Stimulated activated CD4-positive, alpha-beta T cell treated with anti-CD3 and anti-CD28 coated beads, Interleukin-15, amount 100 ng/mL, for 48 hours (primary cell): ENCODE measurements around the gene ADAMTS9.

Experiments used
- DNase-seq, 2 donors: peaks; one replicate each; pipeline ENCODE4 v3.0.0-alpha.2; 2020; ENCODE audit warnings: low read depth in 2 of 2

Gene ADAMTS9, protein sequence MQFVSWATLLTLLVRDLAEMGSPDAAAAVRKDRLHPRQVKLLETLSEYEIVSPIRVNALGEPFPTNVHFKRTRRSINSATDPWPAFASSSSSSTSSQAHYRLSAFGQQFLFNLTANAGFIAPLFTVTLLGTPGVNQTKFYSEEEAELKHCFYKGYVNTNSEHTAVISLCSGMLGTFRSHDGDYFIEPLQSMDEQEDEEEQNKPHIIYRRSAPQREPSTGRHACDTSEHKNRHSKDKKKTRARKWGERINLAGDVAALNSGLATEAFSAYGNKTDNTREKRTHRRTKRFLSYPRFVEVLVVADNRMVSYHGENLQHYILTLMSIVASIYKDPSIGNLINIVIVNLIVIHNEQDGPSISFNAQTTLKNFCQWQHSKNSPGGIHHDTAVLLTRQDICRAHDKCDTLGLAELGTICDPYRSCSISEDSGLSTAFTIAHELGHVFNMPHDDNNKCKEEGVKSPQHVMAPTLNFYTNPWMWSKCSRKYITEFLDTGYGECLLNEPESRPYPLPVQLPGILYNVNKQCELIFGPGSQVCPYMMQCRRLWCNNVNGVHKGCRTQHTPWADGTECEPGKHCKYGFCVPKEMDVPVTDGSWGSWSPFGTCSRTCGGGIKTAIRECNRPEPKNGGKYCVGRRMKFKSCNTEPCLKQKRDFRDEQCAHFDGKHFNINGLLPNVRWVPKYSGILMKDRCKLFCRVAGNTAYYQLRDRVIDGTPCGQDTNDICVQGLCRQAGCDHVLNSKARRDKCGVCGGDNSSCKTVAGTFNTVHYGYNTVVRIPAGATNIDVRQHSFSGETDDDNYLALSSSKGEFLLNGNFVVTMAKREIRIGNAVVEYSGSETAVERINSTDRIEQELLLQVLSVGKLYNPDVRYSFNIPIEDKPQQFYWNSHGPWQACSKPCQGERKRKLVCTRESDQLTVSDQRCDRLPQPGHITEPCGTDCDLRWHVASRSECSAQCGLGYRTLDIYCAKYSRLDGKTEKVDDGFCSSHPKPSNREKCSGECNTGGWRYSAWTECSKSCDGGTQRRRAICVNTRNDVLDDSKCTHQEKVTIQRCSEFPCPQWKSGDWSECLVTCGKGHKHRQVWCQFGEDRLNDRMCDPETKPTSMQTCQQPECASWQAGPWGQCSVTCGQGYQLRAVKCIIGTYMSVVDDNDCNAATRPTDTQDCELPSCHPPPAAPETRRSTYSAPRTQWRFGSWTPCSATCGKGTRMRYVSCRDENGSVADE (N-terminal part only)

DNA sequence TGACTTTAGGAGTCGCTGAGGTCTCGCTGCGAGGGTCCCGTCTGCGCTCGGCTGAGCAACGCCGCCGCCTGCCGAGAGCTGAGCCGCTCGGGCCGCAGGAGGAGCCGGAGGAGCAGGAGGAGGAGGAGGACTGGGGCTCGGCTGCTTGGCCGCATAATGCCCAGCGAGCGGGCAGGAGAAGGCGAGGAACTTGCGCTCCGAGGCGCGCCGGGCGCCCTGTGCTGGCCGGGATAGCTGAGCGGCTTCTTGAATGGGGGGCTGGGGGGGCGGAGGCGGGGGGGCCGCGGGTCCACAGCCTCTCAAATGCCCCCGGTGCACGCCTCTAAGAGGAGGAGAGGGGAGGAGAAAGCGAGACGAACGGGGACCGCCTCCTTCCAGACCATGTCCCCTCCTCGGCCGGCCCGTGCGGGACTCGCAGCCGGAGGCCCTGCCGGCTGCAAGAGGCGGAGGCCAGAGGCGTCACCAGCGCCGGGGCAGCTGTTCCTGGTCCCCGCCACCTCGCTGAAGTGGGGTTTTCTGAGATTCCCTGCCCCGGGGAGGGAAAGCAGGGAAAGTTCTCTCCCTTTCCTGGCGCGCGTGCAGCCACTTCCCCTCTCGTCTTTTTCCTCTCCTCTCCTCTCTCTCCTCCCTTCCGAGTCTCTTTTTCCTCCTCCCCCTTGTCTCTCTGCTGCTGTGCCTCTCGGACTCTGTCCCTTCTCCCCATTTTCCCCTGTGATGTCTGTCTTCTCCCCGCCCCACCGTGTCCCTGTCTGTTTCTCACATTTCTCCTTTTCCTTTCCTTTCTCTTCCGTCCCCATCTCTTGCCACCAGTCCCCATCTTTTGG lies at the start of gene ADAMTS9:
TSS of gene ADAMTS9 (minus strand) at position 220 of the 824 bp plus-strand sequence. CDS start 343 bp downstream, outside the sequence.
- no peak for DNase-seq

DNA sequence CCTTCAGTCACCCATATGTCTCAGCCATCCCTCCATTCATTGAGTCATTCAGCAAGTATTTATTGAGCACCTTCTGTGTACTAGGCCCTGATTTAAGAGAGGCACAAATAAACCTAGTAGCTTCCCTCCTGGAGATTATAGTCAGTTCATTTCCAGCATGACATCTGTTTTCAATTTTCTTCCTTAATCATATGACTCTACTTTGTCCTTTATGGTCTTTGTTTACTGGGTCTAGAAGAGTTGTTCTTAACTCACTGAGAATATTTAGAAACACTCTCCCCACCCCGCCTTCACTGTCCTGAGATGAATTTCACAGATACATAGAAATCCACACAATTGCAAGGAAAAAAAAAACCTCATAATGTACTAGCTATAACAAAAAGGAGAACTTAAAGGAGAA lies 44.8 kb upstream of the ADAMTS9 start:
- DNase-seq, result no peak

DNA sequence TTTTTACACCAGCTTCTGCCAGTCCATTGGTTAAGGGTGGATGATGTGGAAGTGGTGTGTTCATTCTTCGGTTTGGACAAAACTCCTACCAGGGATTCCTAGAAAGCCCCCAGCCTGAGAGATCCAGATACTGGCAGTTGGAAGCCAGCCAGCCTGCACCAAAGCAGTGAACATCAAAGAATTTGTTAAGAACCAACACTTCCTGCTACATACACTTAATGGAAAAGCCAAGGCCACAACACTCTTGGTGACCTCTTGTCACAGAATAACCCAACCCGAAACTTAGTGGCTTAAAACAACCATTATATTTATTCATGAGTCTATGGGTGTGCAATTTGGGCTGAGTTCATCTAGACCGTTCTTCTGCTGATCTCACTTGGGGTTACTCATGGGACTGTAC lies 42.9 kb upstream of the ADAMTS9 start:
- no peak for DNase-seq

DNA sequence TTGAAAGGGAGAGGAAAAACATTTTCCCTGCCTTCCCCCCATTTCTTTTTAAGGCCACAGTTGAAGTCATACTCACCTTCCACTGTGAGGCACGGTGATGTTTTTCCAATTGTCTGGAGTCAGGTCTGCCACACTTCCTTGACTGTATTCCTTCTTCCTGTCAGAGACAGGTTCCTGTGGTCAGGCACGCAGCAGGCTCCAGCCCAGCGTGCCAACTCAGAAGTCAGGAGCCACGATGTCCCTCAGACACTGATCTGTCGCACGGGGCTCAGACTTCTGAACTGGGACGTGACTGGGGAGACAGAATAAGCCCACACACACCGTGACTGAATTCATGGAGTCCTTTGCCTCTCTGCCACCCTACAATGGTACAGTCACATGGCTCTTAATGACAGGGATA lies 41.2 kb upstream of the ADAMTS9 start:
- no peak for DNase-seq

DNA sequence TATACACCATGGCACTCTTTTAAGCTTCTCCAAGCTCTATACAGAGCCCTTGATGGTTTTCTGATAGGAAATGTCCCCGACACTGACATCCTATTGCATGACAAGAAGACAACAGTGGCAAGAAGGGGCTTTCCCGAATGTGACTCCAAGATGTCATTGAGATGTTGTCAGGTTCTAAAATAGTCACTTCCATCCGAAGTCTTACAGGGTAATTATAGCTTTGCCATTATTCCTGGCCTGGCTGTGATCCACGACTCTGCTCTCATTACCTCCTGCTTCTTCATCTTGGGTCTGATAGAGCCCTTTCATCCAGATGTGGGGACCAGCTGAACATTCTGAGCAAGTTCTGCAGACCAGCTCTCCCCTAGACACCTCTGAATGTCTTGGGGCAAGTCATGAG lies 40.6 kb upstream of the ADAMTS9 start:
- DNase-seq, result no peak

DNA sequence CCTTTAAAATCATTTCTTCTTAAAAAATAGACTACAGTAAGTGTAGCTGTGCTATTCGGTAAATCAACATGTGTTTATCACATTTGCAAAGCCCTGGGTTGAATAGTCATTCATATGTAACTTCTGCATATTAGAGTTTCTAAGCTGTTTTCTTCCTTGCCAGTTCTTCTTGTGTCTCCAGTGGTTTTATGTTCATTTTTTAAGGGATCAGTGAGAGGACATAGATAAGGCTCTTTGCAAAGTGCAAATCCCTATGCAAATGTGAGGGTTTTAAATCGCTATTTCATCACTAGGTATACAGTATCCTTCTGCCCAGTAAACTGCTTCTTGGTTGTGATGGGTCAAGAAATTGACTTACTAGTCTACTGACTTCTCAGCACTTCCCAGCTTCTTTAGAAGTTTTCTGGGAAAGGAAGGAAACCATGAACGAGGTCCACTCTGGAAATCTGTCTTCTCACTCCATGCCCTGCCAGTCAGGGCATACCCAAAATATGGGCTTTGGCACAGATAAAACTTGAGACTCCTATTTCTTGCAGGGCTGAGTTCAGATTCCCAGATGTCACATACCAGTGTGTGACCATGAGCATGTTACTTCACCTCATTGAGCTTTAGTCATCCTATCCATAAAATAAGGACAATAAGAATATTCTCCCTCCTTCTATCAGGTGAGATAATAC lies 38.8 kb upstream of the ADAMTS9 start:
- DNase-seq, result no peak

DNA sequence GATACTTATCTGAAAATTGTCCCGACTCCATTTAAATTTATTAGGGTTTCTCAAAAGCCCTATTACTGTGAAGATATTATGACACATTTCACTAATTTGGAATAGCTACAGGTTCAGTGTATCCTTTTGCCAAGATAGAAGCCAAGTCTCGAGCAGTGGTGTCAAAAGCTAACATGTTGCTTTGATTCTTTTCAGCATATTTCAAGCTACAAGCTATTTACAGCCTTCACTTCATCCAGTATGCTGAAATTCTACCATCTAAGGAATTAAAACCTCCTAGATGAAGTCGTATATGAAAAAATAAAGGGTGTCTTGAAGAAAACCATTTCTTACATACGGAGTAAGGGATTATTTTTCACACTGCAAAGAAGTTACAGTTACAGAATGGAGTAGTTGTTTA lies 31.2 kb upstream of the ADAMTS9 start:
- no peak for DNase-seq

DNA sequence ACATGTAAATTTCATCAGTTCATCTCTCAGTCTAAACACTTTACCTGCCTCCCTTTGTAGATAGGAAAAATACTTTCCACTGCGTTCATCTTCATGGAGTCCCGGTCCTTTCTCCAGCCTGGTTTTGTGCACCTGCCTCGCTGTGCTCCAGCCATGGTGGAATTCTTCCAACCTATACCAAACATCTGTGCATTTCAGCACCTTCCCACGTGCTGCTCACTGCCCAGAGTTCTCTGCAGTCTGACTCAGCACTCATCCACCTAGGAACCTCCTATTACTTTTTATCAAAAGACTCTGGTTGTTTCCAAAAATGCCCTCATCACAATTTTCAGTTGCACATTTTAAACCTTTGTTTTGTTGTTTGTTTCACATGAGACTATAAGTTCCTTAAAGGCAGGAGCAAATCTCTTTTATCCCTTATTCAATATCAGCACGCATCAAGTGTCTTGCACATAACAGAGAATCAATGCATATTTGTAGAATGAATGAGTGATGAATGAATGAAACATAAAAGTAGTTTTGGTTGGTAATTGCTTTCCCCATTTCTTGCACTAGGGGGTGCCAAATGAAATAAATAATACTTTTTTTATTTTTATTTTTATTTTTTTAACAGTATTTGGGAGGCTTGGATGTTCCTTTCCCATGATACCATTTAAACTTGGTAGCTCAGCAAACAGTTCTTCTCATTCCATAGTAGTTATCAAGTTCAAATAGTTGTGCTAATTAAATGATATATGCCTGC lies 30.2 kb upstream of the ADAMTS9 start:
- no peak for DNase-seq

DNA sequence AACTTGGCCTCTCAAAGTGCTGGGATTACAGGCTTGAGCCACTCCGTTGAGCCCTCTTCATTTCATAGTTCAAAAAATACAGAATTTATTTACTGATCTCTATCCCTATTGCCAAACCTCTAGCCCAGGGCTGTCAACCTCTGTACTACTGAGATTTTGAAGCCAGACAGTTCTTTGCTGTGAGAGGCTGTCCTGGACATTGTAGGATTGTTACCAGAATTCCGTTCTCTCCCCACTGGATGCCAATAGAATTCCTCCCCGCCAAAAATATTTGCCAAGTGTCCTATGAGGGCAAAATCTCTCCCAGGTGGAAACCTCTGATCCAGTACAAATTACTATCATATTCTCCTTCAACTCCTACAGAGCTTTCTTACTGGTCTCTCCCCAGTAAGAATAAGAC lies 29.6 kb upstream of the ADAMTS9 start:
- DNase-seq, result no peak

DNA sequence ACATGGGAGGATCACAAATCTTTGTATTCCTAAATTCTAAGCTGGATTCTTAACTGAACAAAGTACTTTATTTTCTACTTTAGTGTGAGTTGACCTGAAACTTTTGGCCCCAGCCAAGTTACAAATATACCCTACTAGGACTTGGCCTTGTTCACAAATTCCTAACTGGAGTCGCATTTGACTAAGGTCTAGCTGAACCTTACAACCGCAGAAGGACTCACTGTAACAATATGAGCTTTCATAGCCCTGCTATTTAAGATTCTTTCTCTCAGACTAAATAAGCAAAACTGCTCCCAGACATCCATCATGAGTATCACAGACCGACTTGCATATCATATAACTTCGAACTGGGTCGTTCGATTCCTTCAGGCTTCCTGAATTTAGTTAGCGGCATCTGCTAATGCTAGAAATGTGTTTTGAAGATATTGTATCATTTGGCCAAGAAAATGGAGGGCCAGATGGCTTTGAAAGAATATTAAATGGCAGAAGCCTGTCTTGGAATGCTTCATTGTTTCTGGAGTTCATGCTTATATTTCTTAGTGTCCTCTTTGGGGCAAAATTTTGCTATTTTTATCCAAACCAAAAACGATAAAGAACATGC lies 28.4 kb upstream of the ADAMTS9 start:
- no peak for DNase-seq

DNA sequence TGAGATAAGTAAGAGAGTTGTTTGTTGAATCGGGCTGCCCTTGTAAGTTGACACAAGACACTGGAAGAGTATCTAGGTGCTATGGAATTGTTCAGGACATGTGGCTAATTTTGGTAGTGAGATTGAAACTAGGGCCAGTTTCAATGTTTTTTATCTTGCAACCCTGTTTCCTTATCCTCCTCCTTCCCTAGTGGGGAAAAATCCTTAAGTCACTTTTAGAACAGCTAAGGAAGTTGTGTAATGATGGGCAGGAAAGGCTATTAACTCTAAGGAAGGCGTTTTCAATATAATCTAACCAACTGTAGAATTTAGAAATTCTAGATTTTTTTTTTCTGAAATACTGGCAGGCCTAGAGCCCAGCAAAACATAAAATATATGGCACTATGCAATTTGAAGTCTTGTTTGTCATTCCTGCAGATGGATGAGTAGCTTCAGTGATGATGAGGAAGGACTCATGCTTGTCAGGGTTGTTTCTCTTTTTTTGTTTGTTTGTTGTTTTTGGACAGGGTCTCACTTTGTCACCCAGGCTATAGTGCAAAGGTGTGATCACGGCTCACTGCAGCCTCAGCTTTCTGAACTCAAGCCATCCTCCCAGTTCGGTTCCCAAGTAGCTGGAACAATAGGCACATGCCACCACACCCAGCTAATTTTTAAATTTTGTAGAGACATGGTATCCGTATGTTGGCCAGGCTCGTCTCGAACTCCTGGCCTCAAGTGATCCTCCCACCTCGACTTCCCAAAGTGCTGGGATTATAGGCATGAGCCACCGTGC lies 27.6 kb upstream of the ADAMTS9 start:
- no peak for DNase-seq

DNA sequence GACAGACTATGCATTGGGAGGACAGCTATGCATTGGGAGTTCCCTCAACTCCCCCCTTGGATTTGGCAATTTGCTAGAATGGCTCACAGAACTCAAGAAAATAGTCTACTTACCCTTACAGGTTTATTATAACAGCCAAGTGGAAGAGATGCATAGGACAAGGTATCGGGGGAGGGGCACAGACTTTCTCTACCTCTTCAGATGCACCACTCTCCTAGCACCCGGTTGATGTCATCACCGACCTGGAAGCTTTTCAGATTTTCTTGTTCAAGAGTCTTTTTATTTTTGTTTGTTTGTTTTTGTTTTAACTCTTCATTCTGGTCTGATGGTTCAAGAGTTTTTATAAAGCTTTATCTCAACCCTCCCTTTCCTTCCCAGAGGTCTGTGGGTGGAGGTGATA lies 20.7 kb upstream of the ADAMTS9 start:
- DNase-seq, result no peak

DNA sequence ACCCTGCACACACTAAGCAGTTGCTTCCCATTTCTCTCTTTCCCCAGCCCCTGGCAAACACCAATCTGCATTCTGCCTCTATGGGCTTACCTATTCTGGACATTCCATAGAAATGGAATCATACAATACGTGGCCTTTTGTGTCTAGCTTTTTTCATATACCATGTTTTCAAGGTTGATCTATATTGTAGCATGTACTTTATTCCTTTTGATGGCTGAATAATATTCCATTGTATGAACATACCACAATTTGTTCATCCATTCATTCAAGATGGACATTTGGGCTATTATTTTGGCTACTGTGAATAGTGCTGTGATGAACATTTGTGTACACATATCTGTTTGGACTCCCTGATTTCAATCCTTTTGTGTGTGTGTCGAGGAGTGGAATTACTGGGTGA lies 18.1 kb upstream of the ADAMTS9 start:
- DNase-seq, result no peak

DNA sequence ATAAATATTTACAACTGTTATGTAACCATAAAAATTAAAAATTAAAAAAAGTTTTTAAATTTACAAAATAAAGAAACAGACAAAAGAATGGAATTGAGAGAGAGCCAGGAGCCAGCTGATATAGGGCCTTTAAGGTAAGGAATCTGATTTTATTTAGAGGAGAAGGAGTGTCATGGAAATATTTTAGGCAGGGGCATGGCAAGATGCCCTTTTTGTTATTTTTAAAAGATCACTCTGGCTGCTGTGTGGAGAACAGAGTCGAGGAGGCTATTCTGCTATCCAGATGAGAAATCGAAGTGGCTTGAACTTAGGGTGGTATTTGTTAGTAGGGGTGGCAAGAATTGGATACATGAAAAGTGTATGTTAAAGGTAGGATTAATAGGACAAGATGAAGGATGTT lies 9.1 kb upstream of the ADAMTS9 start:
- no peak for DNase-seq

DNA sequence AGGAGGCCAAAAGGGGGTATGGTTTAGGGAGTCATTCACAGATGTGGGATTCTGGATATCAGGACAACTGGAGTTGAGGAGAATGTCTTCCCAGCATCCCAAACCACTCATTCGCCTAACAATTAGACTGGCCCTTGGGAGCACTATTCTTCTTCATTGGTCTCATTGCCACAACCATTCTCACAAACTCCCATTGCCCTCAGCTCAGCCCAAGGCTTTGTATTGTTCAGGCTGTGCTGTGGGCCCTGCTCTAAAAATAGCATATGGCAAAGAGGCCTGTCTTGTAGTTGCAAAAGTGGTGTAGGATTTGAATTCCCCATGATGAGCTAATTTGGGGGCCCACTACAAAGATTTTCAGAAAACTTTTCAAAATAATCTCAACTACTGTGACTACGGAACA lies 6.3 kb upstream of the ADAMTS9 start:
- DNase-seq, result no peak

DNA sequence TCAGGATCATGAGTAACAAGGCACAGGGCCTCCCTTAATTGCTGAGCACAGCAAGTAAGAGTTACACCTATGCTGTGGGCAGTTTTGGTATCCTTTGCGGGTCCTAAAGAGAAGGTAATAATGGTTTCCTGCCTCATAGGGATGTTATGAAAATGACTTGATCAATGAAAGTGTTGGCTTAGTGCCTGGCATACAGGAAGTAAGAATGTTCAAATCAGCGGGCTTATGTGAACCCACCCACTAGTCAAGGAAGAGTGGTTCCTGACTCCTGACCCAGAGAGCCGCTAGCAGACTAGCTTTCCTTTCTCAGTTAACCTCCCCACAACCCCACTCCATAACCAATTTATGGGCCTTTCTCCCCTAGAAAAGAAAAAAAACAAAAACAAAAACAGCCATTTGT lies 5.2 kb upstream of the ADAMTS9 start:
- DNase-seq, result no peak

DNA sequence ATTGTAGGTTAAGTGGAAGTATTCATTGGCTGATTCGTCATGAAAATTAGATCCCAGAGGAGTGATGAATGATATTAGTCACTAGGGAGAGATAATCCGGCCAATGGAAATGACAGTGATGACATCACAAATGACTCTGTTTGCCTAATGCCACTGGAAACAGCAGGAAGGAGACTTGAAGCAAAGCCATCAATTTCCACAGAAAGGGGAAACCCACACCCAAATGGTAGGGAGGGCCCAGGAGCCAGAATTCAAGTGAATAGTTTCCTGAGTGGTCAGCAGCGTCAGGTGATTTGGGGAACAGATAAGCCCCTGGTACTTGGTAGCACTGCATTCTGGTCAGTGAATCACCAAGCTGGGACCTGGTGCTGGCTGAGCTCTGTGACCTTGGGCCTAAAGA lies 3.3 kb upstream of the ADAMTS9 start:
- DNase-seq, result no peak

DNA sequence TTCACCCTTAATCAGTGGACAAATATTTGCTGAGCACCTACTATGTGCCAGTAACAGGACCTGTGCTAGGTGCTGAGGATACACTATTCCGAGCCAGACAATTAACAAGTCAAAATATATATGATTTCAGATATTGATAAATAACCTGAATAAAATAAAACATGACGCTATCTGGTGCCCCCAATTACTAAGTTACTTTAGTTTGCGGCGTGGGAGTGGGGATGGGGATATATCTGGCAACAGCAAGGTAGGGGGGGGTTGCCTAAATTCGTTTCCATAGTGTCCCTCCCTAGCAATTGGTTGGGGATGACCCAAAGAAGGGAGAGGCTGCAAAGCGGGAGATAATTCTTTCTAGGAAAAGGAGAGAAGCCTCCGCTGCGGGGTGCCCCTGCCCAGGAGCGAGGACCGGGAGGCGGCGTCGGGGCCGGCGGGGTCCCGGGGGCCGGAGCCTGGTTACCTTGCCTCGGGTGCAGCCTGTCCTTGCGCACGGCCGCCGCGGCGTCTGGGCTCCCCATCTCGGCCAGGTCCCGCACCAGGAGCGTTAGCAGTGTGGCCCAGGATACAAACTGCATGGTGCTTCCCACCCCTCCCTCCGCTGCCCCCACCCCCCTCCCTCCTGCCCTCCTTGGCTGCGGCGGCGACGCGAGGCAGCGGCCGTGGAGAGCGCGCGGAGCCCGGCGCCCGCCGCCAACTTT lies 567 bp downstream of the ADAMTS9 start:
- DNase-seq, result no peak
